Measurements from ENCODE around the gene COLEC11.
"Not testable (repeated sequence)": the region's sequence is repeated elsewhere in the genome, so short reads cannot be mapped to it uniquely, and the experiment has no call there.

Gene COLEC11

GRCh38 chr2:3594493-3595281, at the start of gene COLEC11:
COLEC11 (plus strand) TSS chr2:3595112; CDS start chr2:3604341, 9,229 bp downstream.
- DNase-seq: no peak

- no peak for DNase-seq
Observed at GRCh38 chr2:3545788-3546478, 49.0 kb upstream of the COLEC11 start.

GRCh38 chr2:3547915-3548314, 47.0 kb upstream of the COLEC11 start:
- no peak for DNase-seq

- DNase-seq: no peak
Observed at GRCh38 chr2:3553946-3554345, 41.0 kb upstream of the COLEC11 start.

GRCh38 chr2:3557639-3558204, 37.2 kb upstream of the COLEC11 start:
- no peak for DNase-seq

- DNase-seq: peak; percentile 98
Observed at GRCh38 chr2:3558205-3559014, 36.5 kb upstream of the COLEC11 start, which contains the start of gene RNASEH1. RNASEH1 (minus strand) TSS chr2:3558333; CDS start chr2:3558260, 73 bp downstream.

GRCh38 chr2:3563521-3563976, 31.4 kb upstream of the COLEC11 start:
- no peak for DNase-seq

- no peak for DNase-seq
Observed at GRCh38 chr2:3565117-3565516, 29.8 kb upstream of the COLEC11 start.

- DNase-seq: no peak
Observed at GRCh38 chr2:3566806-3567205, 28.1 kb upstream of the COLEC11 start.

GRCh38 chr2:3569656-3570055, 25.3 kb upstream of the COLEC11 start:
- DNase-seq: not testable (repeated sequence)

- no peak for DNase-seq
Observed at GRCh38 chr2:3571284-3571683, 23.6 kb upstream of the COLEC11 start.

GRCh38 chr2:3572620-3573019, 22.3 kb upstream of the COLEC11 start:
- DNase-seq: no peak

GRCh38 chr2:3574155-3574554, 20.8 kb upstream of the COLEC11 start:
- DNase-seq: no peak

GRCh38 chr2:3575534-3576262, 19.2 kb upstream of the COLEC11 start:
- peak; percentile 19 to 26 for DNase-seq

- DNase-seq: not testable (repeated sequence)
Observed at GRCh38 chr2:3576263-3576630, 18.7 kb upstream of the COLEC11 start.

GRCh38 chr2:3578987-3579386, 15.9 kb upstream of the COLEC11 start:
- no peak for DNase-seq

GRCh38 chr2:3580449-3580848, 14.5 kb upstream of the COLEC11 start:
- DNase-seq: no peak

- no peak for DNase-seq
Observed at GRCh38 chr2:3581367-3582262, 13.3 kb upstream of the COLEC11 start.

GRCh38 chr2:3584076-3584475, 10.8 kb upstream of the COLEC11 start:
- no peak for DNase-seq

GRCh38 chr2:3584608-3585260, 10.2 kb upstream of the COLEC11 start:
- DNase-seq: no peak
